Frontal cortex (tissue), 1 donor: ENCODE data around the gene TBXA2R. TPM values are rescaled to one million over a fixed set of nuclear protein-coding genes. Genes with fewer than 3 reads are reported as not detected.

Experiments used
- small RNA-seq: library from RNA; depleted of rRNA; stranded (forward); fragments of <200 nt; gene quantifications from one replicate; pipeline ENCODE3, GENCODE V24; 2014
- total RNA-seq: library from RNA; depleted of rRNA; stranded (reverse); fragments of >200 nt; gene quantifications from one replicate; pipeline ENCODE4 v1.2.3, GENCODE V29; 2014

TBXA2R gene
- total RNA-seq, 1 donor from 2014 or later: 0.41 TPM

Small RNA genes lying within 50 kb of the gene (small RNA-seq; reads per million reads assigned to genes)
- gene AC005786.1: not detected

Other genes with a start within 250 kb of the TBXA2R start
- 1.2 TPM for gene NFIC, start 240.3 kb downstream of the TBXA2R start, total RNA-seq
- not detected for gene SMIM24, start 126.3 kb downstream of the TBXA2R start, total RNA-seq
- gene SMIM44, start 123.4 kb downstream of the TBXA2R start, total RNA-seq: not detected
- gene DOHH, start 106.2 kb downstream of the TBXA2R start, total RNA-seq: 11.8 TPM
- gene FZR1, start 100.6 kb downstream of the TBXA2R start, total RNA-seq: 31.0 TPM
- 0.41 TPM for gene TEKTIP1, start 67.7 kb downstream of the TBXA2R start, total RNA-seq
- gene MFSD12, start 49.3 kb downstream of the TBXA2R start, total RNA-seq: 35.9 TPM
- 13.9 TPM for gene HMG20B, start 33.9 kb downstream of the TBXA2R start, total RNA-seq
- gene GIPC3, start 21.4 kb downstream of the TBXA2R start, total RNA-seq: under 0.01 TPM
- gene CACTIN, start 19.9 kb upstream of the TBXA2R start, total RNA-seq: 21.6 TPM
- 15.1 TPM for gene PIP5K1C, start 93.6 kb upstream of the TBXA2R start, total RNA-seq
- not detected for gene TJP3, start 101.5 kb upstream of the TBXA2R start, total RNA-seq
- 12.6 TPM for gene APBA3, start 154.8 kb upstream of the TBXA2R start, total RNA-seq
- gene MRPL54, start 155.8 kb upstream of the TBXA2R start, total RNA-seq: 21.6 TPM
- under 0.01 TPM for gene RAX2, start 165.4 kb upstream of the TBXA2R start, total RNA-seq
- 15.5 TPM for gene MATK, start 179.5 kb upstream of the TBXA2R start, total RNA-seq